K562 (cell line): ENCODE data around the gene LDAH. TPM values are rescaled to one million over a fixed set of nuclear protein-coding genes. Genes with fewer than 3 reads are reported as not detected.

Source experiments
- AFF1 ChIP-seq, 2 experiments: fragments of 450-650 bp; IDR thresholded peaks; 2 replicates each; pipeline ENCODE4 v1.6.1; 2018; ENCODE audit warnings: mild to moderate bottlenecking in 2 of 2, low read depth in 1 of 2; ENCODE audit not compliant: partially characterized antibody in 2 of 2
- BCL6 ChIP-seq: fragments of 250-450 bp; sonication (Bioruptor Pico); IDR thresholded peaks from 2 replicates; pipeline ENCODE4 v1.4.0; 2020
- FOXA3 ChIP-seq, 2 experiments: fragments of 450-650 bp in 1 of 2; sonication (generic) in 1 of 2; formaldehyde crosslinking; IDR thresholded peaks in 1 of 2; conservative IDR thresholded peaks in 1 of 2; 2 replicates each; pipeline versions ENCODE4 v1.4.0 to v1.8.0; 2020 to 2022; ENCODE audit warnings: mild to moderate bottlenecking in 2 of 2, missing genetic modification reagents in 1 of 2
- MNT ChIP-seq, 2 experiments: fragments of 450-650 bp; conservative IDR thresholded peaks; 2 replicates each; pipeline ENCODE4 v1.6.1; 2017; ENCODE audit warnings: mild to moderate bottlenecking in 2 of 2, moderate library complexity in 2 of 2
- PBX2 ChIP-seq, 2 experiments: IDR thresholded peaks in 1 of 2; conservative IDR thresholded peaks in 1 of 2; 2 replicates each; pipeline ENCODE4 v1.6.1; 2016; ENCODE audit warnings: low read depth in 2 of 2, mild to moderate bottlenecking in 1 of 2, missing compliant biosample characterization in 1 of 2, missing genetic modification characterization in 1 of 2, moderate library complexity in 1 of 2
- POLR2AphosphoS5 ChIP-seq: IDR thresholded peaks from 2 replicates; pipeline ENCODE4 v1.6.1; 2011; ENCODE audit warnings: mild to moderate bottlenecking, low read depth, low read length, moderate library complexity; ENCODE audit not compliant: control insufficient read depth, insufficient read depth
- THAP7 ChIP-seq: fragments of 250-450 bp; sonication (Bioruptor Pico); IDR thresholded peaks from 2 replicates; pipeline ENCODE4 v1.5.0; 2021
- UBTF ChIP-seq, 2 experiments: IDR thresholded peaks; 2 replicates each; pipeline ENCODE4 v1.6.1; 2012; ENCODE audit warnings: improper control_type of control experiment in 2 of 2, low read depth in 2 of 2, low read length in 2 of 2, borderline replicate concordance in 1 of 2
- ZC3H11A ChIP-seq: IDR thresholded peaks from 2 replicates; pipeline ENCODE4 v1.6.1; 2012; ENCODE audit warnings: low read depth, low read length, improper control_type of control experiment
- ZKSCAN1 ChIP-seq: fragments of 150-350 bp; IDR thresholded peaks from 2 replicates; pipeline ENCODE4 v1.6.1; 2016; ENCODE audit warnings: low read depth, low read length
- ZNF143 ChIP-seq: sonication (generic); formaldehyde crosslinking; IDR thresholded peaks from 2 replicates; pipeline ENCODE4 v1.9.0; 2022; ENCODE audit warnings: mild to moderate bottlenecking, missing genetic modification reagents
- ZNF785 ChIP-seq: fragments of 250-450 bp; sonication (Bioruptor Pico); IDR thresholded peaks from 2 replicates; pipeline ENCODE4 v1.4.0; 2020; ENCODE audit warnings: mild to moderate bottlenecking
- ZSCAN32 ChIP-seq: fragments of 450-650 bp; formaldehyde crosslinking; IDR thresholded peaks from 2 replicates; pipeline ENCODE4 v1.4.0; 2020; ENCODE audit warnings: mild to moderate bottlenecking, moderate library complexity
- polyA plus RNA-seq, 8 experiments: library from polyadenylated mRNA; depleted of rRNA in 4 of 8; stranded (reverse) in 5 of 8; unstranded in 3 of 8; fragments of >200 nt; fragmentation: Nextera tagmentation in 2 of 8; fragmentation: Illumina TruSeq in 1 of 8; extraction: Ambion mirVana in 2 of 8; extraction: Trizol in 1 of 8; gene quantifications; 2 replicates each; pipeline versions ENCODE4 v1.2.1 to v1.2.3, GENCODE V29; 2011 to 2014; ENCODE audit warnings: inconsistent platforms in 1 of 8, missing spikeins in 1 of 8
- total RNA-seq, 7 experiments: library from RNA; depleted of rRNA in 6 of 7; stranded (reverse); fragments of >200 nt in 6 of 7; fragmentation: Illumina TruSeq in 2 of 7; extraction: Trizol in 2 of 7; gene quantifications; 2 replicates each; pipeline versions ENCODE4 v1.2.1 to v1.2.3, GENCODE V29; 2011 to 2021; ENCODE audit warnings: low replicate concordance in 1 of 7

LDAH gene
- total and polyA plus RNA-seq, 9 of the 15 experiments (the other 6 are each of a cell fraction or from before 2014, with no cell fraction given), result 22.3 to 60.1 (median 40.0) TPM

- no peak for TF ChIP-seq THAP7
- 0 out of 2 replicates have a peak, but pooled peaks have one; percentile 62 for TF ChIP-seq ZC3H11A
- 0 out of 4 replicates have a peak, but pooled peaks of 1 of the 2 experiments have one; percentile 19 for TF ChIP-seq FOXA3 (CRISPR knock-in tag; conservative IDR thresholded peaks at IDR 0.05 in 1 of 2, IDR thresholded peaks at IDR 0.05 in 1 of 2)
- no peak for TF ChIP-seq MNT (conservative IDR thresholded peaks at IDR 0.05)
- no peak for TF ChIP-seq BCL6 (CRISPR knock-in tag)
- TF ChIP-seq ZSCAN32, result no peak
- TF ChIP-seq ZKSCAN1, result no peak
- no peak for TF ChIP-seq UBTF (IDR thresholded peaks at IDR 0.05; ENCODE audit: borderline replicate concordance in 1 of 2, low read depth in 2 of 2, low read length in 2 of 2)
- peak; percentile 57; the same call in 1 of the 2 replicates for TF ChIP-seq ZNF143 (CRISPR knock-in tag)
- TF ChIP-seq ZNF785 (CRISPR knock-in tag), result no peak
- no peak for TF ChIP-seq PBX2 (CRISPR knock-in tag; IDR thresholded peaks at IDR 0.05; ENCODE audit: low read depth)
- TF ChIP-seq PBX2 (tag; conservative IDR thresholded peaks at IDR 0.05; ENCODE audit: low read depth), result no peak
- TF ChIP-seq AFF1 (IDR thresholded peaks at IDR 0.05; ENCODE audit: low read depth in 1 of 2, partially characterized antibody in 2 of 2), result no peak
- no peak for TF ChIP-seq POLR2AphosphoS5
Measured at GRCh38 chr2:20635675-20636584, 187.0 kb downstream of the LDAH start (continued).
